ENCODE results near the gene CD63.
"Not testable (repeated sequence)": the region's sequence is repeated elsewhere in the genome, so short reads cannot be mapped to it uniquely, and the experiment has no call there.

Gene CD63

GRCh38 chr12:55728939-55729818 lies at the start of gene CD63:
Gene CD63, minus strand, starts transcription at chr12:55729009. Its CDS starts 668 bp downstream, at chr12:55728341.
- peak; percentile 96 for DNase-seq (ENCODE audit: low spot score)

GRCh38 chr12:55777856-55778255 lies 49.0 kb upstream of the CD63 start:
- DNase-seq (ENCODE audit: low spot score), result no peak

- DNase-seq (ENCODE audit: low spot score), result no peak
Measured at GRCh38 chr12:55771736-55772135, 42.9 kb upstream of the CD63 start.

GRCh38 chr12:55767156-55767555 lies 38.3 kb upstream of the CD63 start:
- DNase-seq (ENCODE audit: low spot score), result no peak

GRCh38 chr12:55765736-55766290 lies 37.0 kb upstream of the CD63 start:
- no peak for DNase-seq (ENCODE audit: low spot score)

- no peak for DNase-seq (ENCODE audit: low spot score)
Measured at GRCh38 chr12:55762646-55763045, 33.8 kb upstream of the CD63 start.

- DNase-seq (ENCODE audit: low spot score), result no peak
Measured at GRCh38 chr12:55760663-55761062, 31.9 kb upstream of the CD63 start.

GRCh38 chr12:55758575-55758974 lies 29.8 kb upstream of the CD63 start:
- DNase-seq (ENCODE audit: low spot score), result not testable (repeated sequence)

- DNase-seq (ENCODE audit: low spot score), result no peak
Measured at GRCh38 chr12:55757701-55758100, 28.9 kb upstream of the CD63 start.

GRCh38 chr12:55755246-55755645 lies 26.4 kb upstream of the CD63 start:
- no peak for DNase-seq (ENCODE audit: low spot score)

- no peak for DNase-seq (ENCODE audit: low spot score)
Measured at GRCh38 chr12:55748230-55748993, 19.6 kb upstream of the CD63 start.

- no peak for DNase-seq (ENCODE audit: low spot score)
Measured at GRCh38 chr12:55746913-55747231, 18.1 kb upstream of the CD63 start.

- DNase-seq (ENCODE audit: low spot score), result no peak
Measured at GRCh38 chr12:55746174-55746912, 17.5 kb upstream of the CD63 start.

GRCh38 chr12:55745361-55746173 lies 16.8 kb upstream of the CD63 start:
- DNase-seq (ENCODE audit: low spot score), result peak; percentile 87

GRCh38 chr12:55744340-55745030 lies 15.7 kb upstream of the CD63 start:
- DNase-seq (ENCODE audit: low spot score), result no peak

- no peak for DNase-seq (ENCODE audit: low spot score)
Measured at GRCh38 chr12:55743406-55744339, 14.9 kb upstream of the CD63 start.

- peak; percentile 71 for DNase-seq (ENCODE audit: low spot score)
Measured at GRCh38 chr12:55742719-55743405, 14.1 kb upstream of the CD63 start, which contains the start of gene GDF11. Gene GDF11, plus strand, starts transcription at chr12:55743122. Its CDS starts 195 bp downstream, at chr12:55743317.

GRCh38 chr12:55741931-55742680 lies 13.3 kb upstream of the CD63 start:
- DNase-seq (ENCODE audit: low spot score), result no peak
